Activated B cell treated with CpG ODN at 0.5 μM for 24 hours (primary cell): Measurements from ENCODE around the gene ELP4. TPM values are rescaled to one million over a fixed set of nuclear protein-coding genes. Genes with fewer than 3 reads are reported as not detected.

Experiments
- ATAC-seq: fragments of 200-7000 bp; cut with Tn5 transposase; one replicate; pipeline ENCODE4 v1.10.0; 2021; ENCODE audit warnings: low read depth, mild to moderate bottlenecking, moderate library complexity
- CTCF ChIA-PET: fragments of 350-600 bp; sonication (Branson Sonifier 250); formaldehyde crosslinking; loops from one replicate; lab custom pipeline; 2021; ENCODE audit warnings: antibody characterized with exemption; lab: Charles Lee
- POLR2A ChIA-PET: fragments of 350-600 bp; sonication (Branson Sonifier 250); formaldehyde crosslinking; loops from one replicate; lab custom pipeline; 2021; ENCODE audit warnings: antibody characterized with exemption; lab: Charles Lee
- DNase-seq: peaks from one replicate; pipeline ENCODE4 v3.0.0; 2022
- H3K27ac Mint-ChIP-seq: one replicate; pipeline ENCODE4 v1.8.0; 2020; ENCODE audit warnings: mixed read lengths
- H3K27me3 Mint-ChIP-seq: one replicate; pipeline ENCODE4 v1.8.0; 2021; ENCODE audit warnings: mixed read lengths
- H3K36me3 Mint-ChIP-seq: one replicate; pipeline ENCODE4 v1.8.0; 2021; ENCODE audit warnings: low read depth, mixed read lengths
- H3K4me1 Mint-ChIP-seq: one replicate; pipeline ENCODE4 v1.8.0; 2021; ENCODE audit warnings: mixed read lengths
- H3K4me3 Mint-ChIP-seq: one replicate; pipeline ENCODE4 v1.8.0; 2020; ENCODE audit warnings: mild to moderate bottlenecking, mixed read lengths
- H3K9me3 Mint-ChIP-seq: one replicate; pipeline ENCODE4 v1.8.0; 2020; ENCODE audit warnings: mixed read lengths
- CTCF ChIP-seq: fragments of 200-600 bp; IDR thresholded peaks from one replicate; pipeline ENCODE4 v1.8.0; 2022; ENCODE audit warnings: antibody characterized with exemption, mild to moderate bottlenecking
- intact Hi-C: fragments of 100-400 bp; cut with micrococcal nuclease; formaldehyde crosslinking; loops from one replicate; pipeline ENCODE4 v1.15.1; 2024
- total RNA-seq: library from RNA; stranded (reverse); gene quantifications from 2 replicates; pipeline ENCODE4 v1.2.3, GENCODE V29; 2022

The ELP4 gene
- total RNA-seq, 1 donor from 2014 or later = 25.5 TPM

DNA sequence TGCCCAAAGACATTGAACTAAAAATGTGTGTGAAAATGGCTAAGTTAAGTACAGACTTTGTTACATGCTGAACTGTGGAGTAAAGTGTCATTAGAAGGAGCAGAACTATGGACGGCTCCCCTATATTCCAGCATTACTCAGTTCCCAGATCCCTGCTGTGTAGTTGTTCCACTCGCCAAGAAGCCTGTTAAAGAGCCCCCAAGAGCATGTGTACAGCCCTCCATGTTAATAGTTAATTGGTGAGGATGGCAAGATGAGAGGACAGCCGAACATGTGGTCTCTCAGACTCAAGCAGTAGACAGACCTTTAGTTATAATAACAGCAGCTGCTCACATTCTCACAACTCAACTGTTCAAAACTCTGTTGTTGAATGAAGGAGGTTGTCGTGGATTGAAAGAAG, 127.4 kb downstream of the ELP4 start:
- DNase-seq (no peak), ATAC-seq (no peak)
- no peak for TF ChIP-seq CTCF
- ChIA-PET CTCF (no interaction called here), POLR2A (no interaction called here)
- H3K27me3 Mint-ChIP-seq = no peaks in the 10 kb centered on the region
- H3K9me3 Mint-ChIP-seq = no peaks in the 10 kb centered on the region
- H3K27ac Mint-ChIP-seq = no peak overlapping the region
- no peaks in the 10 kb centered on the region for H3K4me1 Mint-ChIP-seq
- H3K4me3 Mint-ChIP-seq = no peak overlapping the region
- peaks cover 26% of the 10 kb centered on the region for H3K36me3 Mint-ChIP-seq
- intact Hi-C loops = no loop called here

GRCh38 chr11:31640611-31641010, 131.0 kb downstream of the ELP4 start:
- POLR2A ChIA-PET = no interaction called here
- no peak for TF ChIP-seq CTCF
- peaks cover 8% of the 10 kb centered on the region for H3K36me3 Mint-ChIP-seq
- intact Hi-C loops = no loop called here
- no peak overlapping the region for H3K27ac Mint-ChIP-seq
- no peak overlapping the region for H3K4me3 Mint-ChIP-seq
- CTCF ChIA-PET = interaction anchor here (1.3 to 1.6 kb wide), 2 partner anchors 10 to 19 kb away, joined by 3 to 5 read pairs; no protein-coding TSS in a partner anchor
- H3K9me3 Mint-ChIP-seq = no peaks in the 10 kb centered on the region
- DNase-seq = no peak
- no peak for ATAC-seq
- no peaks in the 10 kb centered on the region for H3K4me1 Mint-ChIP-seq
- no peaks in the 10 kb centered on the region for H3K27me3 Mint-ChIP-seq

- no peaks in the 10 kb centered on the region for H3K4me1 Mint-ChIP-seq
- no peak overlapping the region for H3K27ac Mint-ChIP-seq
- POLR2A ChIA-PET = no interaction called here
- CTCF ChIA-PET = interaction anchor here (0.6 to 1.6 kb wide), 3 partner anchors 9 to 534 kb away, joined by 3 to 5 read pairs (median 3); no protein-coding TSS in a partner anchor
- no peaks in the 10 kb centered on the region for H3K9me3 Mint-ChIP-seq
- H3K36me3 Mint-ChIP-seq = peaks cover 6% of the 10 kb centered on the region
- DNase-seq (no peak), ATAC-seq (no peak)
- no peak for TF ChIP-seq CTCF
- H3K4me3 Mint-ChIP-seq = no peak overlapping the region
- intact Hi-C loops = no loop called here
- no peaks in the 10 kb centered on the region for H3K27me3 Mint-ChIP-seq
Observed at GRCh38 chr11:31641477-31642062, 132.0 kb downstream of the ELP4 start.

DNA sequence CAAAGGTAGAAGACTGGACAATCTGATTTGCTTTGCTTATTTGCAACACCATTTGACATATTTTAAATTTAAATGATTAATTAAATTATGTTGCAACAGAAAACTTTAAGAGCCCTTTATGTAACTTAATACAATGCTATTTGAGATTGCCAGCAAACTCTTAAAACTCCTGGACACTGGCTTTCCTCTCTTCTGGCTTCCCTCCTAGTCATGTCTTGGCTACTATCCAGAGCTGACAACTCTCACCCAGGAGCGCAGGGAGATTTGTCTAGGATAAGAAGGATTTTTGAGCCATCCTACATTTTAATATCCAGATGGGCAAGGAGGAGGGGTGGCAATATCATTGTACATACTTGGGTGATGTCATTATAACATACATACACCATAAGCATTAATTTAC, 134.3 kb downstream of the ELP4 start:
- POLR2A ChIA-PET = no interaction called here
- Mint-ChIP-seq H3K27me3 (no peaks in the 10 kb centered on the region), H3K36me3 (peaks cover 2% of the 10 kb centered on the region), H3K27ac (no peak overlapping the region), H3K9me3 (no peaks in the 10 kb centered on the region), H3K4me1 (no peaks in the 10 kb centered on the region), H3K4me3 (no peak overlapping the region)
- CTCF ChIA-PET = no interaction called here
- no peak for TF ChIP-seq CTCF
- intact Hi-C loops = no loop called here
- DNase-seq = no peak
- no peak for ATAC-seq

GRCh38 chr11:31645747-31646146, 136.2 kb downstream of the ELP4 start:
- ChIA-PET POLR2A (no interaction called here), CTCF (no interaction called here)
- no peak overlapping the region for H3K27ac Mint-ChIP-seq
- intact Hi-C loops = no loop called here
- DNase-seq (no peak), ATAC-seq (no peak)
- H3K27me3 Mint-ChIP-seq = no peaks in the 10 kb centered on the region
- H3K4me1 Mint-ChIP-seq = no peaks in the 10 kb centered on the region
- no peaks in the 10 kb centered on the region for H3K9me3 Mint-ChIP-seq
- H3K36me3 Mint-ChIP-seq = peaks cover 12% of the 10 kb centered on the region
- no peak overlapping the region for H3K4me3 Mint-ChIP-seq
- TF ChIP-seq CTCF = no peak
